ENCODE results near the gene HELZ2.

GRCh38 chr20:63543733-63544132 is 30.3 kb downstream of the HELZ2 start:
- TF ChIP-seq CTCF (conservative IDR thresholded peaks at IDR 0.05; ENCODE audit: low read depth, low read length) (no peak), EZH2 (IDR thresholded peaks at IDR 0.05; ENCODE audit: low read length, unreplicated experiment) (no peak), EZH2phosphoT487 (IDR thresholded peaks at IDR 0.05; ENCODE audit: borderline replicate concordance, low read length) (no peak)

Data from PC-3 (cell line).